ENCODE measurements around the gene KCP. TPM values are rescaled to one million over a fixed set of nuclear protein-coding genes. Genes with fewer than 3 reads are reported as not detected.

KCP gene
- total and polyA plus RNA-seq, 7 experiments from 2014 or later = 0.10 to 1.6 (median 0.24) TPM; not detected in 3

DNA sequence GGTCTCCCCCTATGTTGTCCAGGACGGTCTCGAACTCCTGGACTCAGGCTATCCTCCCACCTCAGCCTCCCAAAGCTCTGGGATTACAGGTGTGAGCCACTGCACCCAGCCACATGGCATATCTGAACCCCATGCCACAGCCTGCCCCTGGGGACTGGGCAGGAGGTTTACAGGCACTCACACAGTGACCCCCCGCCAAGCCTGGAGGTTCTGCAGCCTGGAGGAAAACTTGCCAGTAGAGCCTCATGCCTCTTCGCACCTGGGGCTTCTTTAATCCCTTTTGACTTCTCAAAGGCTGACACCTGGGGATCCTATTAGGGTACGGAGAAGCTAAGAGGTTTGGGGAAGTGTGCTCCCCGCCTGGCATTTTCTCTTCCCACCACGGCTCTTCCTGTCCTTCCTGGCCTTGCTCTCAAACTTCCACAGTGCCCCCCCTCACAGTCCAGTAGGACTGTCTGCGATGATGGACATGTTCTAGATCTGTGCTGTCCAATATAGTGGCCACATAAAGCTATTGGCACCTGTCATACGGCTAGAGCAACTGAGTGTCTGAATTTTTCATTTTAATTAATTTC lies 11.4 kb upstream of the KCP start:
- no peaks in the 10 kb centered on the region for H3K36me3 Mint-ChIP-seq
- no peak overlapping the region for H3K27ac ChIP-seq (ENCODE audit: low read depth, low read length)
- H3K9me3 ChIP-seq (ENCODE audit: control insufficient read depth in 2 of 3, low read length in 3 of 3) = no peaks in the 10 kb centered on the region
- H3K4me3 ChIP-seq (ENCODE audit: low read length) = no peak overlapping the region
- no peaks in the 10 kb centered on the region for H3K36me3 ChIP-seq (ENCODE audit: control insufficient read depth in 2 of 3, insufficient read depth in 3 of 3, low read length in 3 of 3)
- H3K9me3 Mint-ChIP-seq = no peaks in the 10 kb centered on the region
- no peaks in the 10 kb centered on the region for H3K27me3 ChIP-seq (ENCODE audit: control insufficient read depth in 2 of 2, insufficient read depth in 2 of 2, low read length in 2 of 2)
- DNase-seq = no peak
- ATAC-seq = no peak
- H3K27ac Mint-ChIP-seq = no peak overlapping the region
- intact Hi-C loops (cut with micrococcal nuclease) = no loop called here
- ChIA-PET CTCF (no interaction called here), POLR2A (no interaction called here)
- H3K4me1 ChIP-seq (ENCODE audit: control insufficient read depth in 2 of 2, insufficient read depth in 2 of 2, low read length in 2 of 2) = no peaks in the 10 kb centered on the region
- H3K4me1 Mint-ChIP-seq = no peaks in the 10 kb centered on the region
- H3K4me3 Mint-ChIP-seq = no peak overlapping the region
- peaks cover 18 to 60% (median 20%) of the 10 kb centered on the region in 5 donors for H3K27me3 Mint-ChIP-seq

- ChIA-PET POLR2A (no interaction called here), CTCF (no interaction called here)
- intact Hi-C loops (cut with micrococcal nuclease) = no loop called here
- Mint-ChIP-seq H3K27ac (no peak overlapping the region), H3K27me3 (peaks cover 23 to 64% (median 25%) of the 10 kb centered on the region in 5 donors), H3K36me3 (no peaks in the 10 kb centered on the region), H3K9me3 (no peaks in the 10 kb centered on the region), H3K4me1 (no peaks in the 10 kb centered on the region), H3K4me3 (no peak overlapping the region)
- Histone ChIP-seq H3K4me1 (ENCODE audit: control insufficient read depth in 2 of 2, insufficient read depth in 2 of 2, low read length in 2 of 2) (no peaks in the 10 kb centered on the region), H3K9me3 (ENCODE audit: control insufficient read depth in 2 of 3, low read length in 3 of 3) (no peaks in the 10 kb centered on the region), H3K4me3 (ENCODE audit: low read length) (no peak overlapping the region), H3K27me3 (ENCODE audit: control insufficient read depth in 2 of 2, insufficient read depth in 2 of 2, low read length in 2 of 2) (no peaks in the 10 kb centered on the region), H3K27ac (ENCODE audit: low read depth, low read length) (no peak overlapping the region), H3K36me3 (ENCODE audit: control insufficient read depth in 2 of 3, insufficient read depth in 3 of 3, low read length in 3 of 3) (no peaks in the 10 kb centered on the region)
- ATAC-seq (no peak), DNase-seq (no peak)
Measured at GRCh38 chr7:128920913-128921582, 10.5 kb upstream of the KCP start.

- H3K36me3 ChIP-seq (ENCODE audit: control insufficient read depth in 2 of 3, insufficient read depth in 3 of 3, low read length in 3 of 3) = no peaks in the 10 kb centered on the region
- DNase-seq = no peak
- H3K4me3 ChIP-seq (ENCODE audit: low read length) = no peak overlapping the region
- no peak overlapping the region for H3K27ac ChIP-seq (ENCODE audit: low read depth, low read length)
- ChIA-PET CTCF (no interaction called here), POLR2A (no interaction called here)
- Mint-ChIP-seq H3K4me1 (peaks cover 5 to 6% (median 5%) of the 10 kb centered on the region in 7 donors), H3K36me3 (peaks cover 0 to 4% (median 0%) of the 10 kb centered on the region in 5 donors), H3K27me3 (peaks cover 28 to 69% (median 31%) of the 10 kb centered on the region in 5 donors), H3K9me3 (peaks cover 0 to 2% (median 0%) of the 10 kb centered on the region in 11 donors), H3K4me3 (no peak overlapping the region), H3K27ac (no peak overlapping the region)
- no peak for ATAC-seq
- no peaks in the 10 kb centered on the region for H3K4me1 ChIP-seq (ENCODE audit: control insufficient read depth in 2 of 2, insufficient read depth in 2 of 2, low read length in 2 of 2)
- H3K27me3 ChIP-seq (ENCODE audit: control insufficient read depth in 2 of 2, insufficient read depth in 2 of 2, low read length in 2 of 2) = peaks cover 0 to 4% of the 10 kb centered on the region in 2 donors
- intact Hi-C loops (cut with micrococcal nuclease) = no loop called here
- H3K9me3 ChIP-seq (ENCODE audit: control insufficient read depth in 2 of 3, low read length in 3 of 3) = no peaks in the 10 kb centered on the region
Measured at GRCh38 chr7:128919881-128920799, 9.6 kb upstream of the KCP start.

GRCh38 chr7:128919241-128919640 lies 8.7 kb upstream of the KCP start:
- no peaks in the 10 kb centered on the region for H3K9me3 ChIP-seq (ENCODE audit: control insufficient read depth in 2 of 3, low read length in 3 of 3)
- ChIA-PET CTCF (no interaction called here), POLR2A (no interaction called here)
- H3K36me3 Mint-ChIP-seq = peaks cover 0 to 4% (median 0%) of the 10 kb centered on the region in 5 donors
- intact Hi-C loops (cut with micrococcal nuclease) = no loop called here
- ATAC-seq (no peak), DNase-seq (no peak)
- H3K4me1 ChIP-seq (ENCODE audit: control insufficient read depth in 2 of 2, insufficient read depth in 2 of 2, low read length in 2 of 2) = no peaks in the 10 kb centered on the region
- H3K27me3 ChIP-seq (ENCODE audit: control insufficient read depth in 2 of 2, insufficient read depth in 2 of 2, low read length in 2 of 2) = peaks cover 0 to 4% of the 10 kb centered on the region in 2 donors
- no peak overlapping the region for H3K4me3 ChIP-seq (ENCODE audit: low read length)
- no peaks in the 10 kb centered on the region for H3K36me3 ChIP-seq (ENCODE audit: control insufficient read depth in 2 of 3, insufficient read depth in 3 of 3, low read length in 3 of 3)
- H3K27me3 Mint-ChIP-seq = peaks cover 30 to 68% (median 36%) of the 10 kb centered on the region in 5 donors
- peaks cover 5 to 10% (median 7%) of the 10 kb centered on the region in 7 donors for H3K4me1 Mint-ChIP-seq
- H3K9me3 Mint-ChIP-seq = peaks cover 0 to 2% (median 0%) of the 10 kb centered on the region in 11 donors
- no peak overlapping the region for H3K4me3 Mint-ChIP-seq
- no peak overlapping the region for H3K27ac Mint-ChIP-seq
- no peak overlapping the region for H3K27ac ChIP-seq (ENCODE audit: low read depth, low read length)

- intact Hi-C loops (cut with micrococcal nuclease) = no loop called here
- Mint-ChIP-seq H3K27ac (no peak overlapping the region), H3K4me1 (peaks cover 5 to 12% (median 9%) of the 10 kb centered on the region in 7 donors), H3K9me3 (peaks cover 0 to 2% (median 0%) of the 10 kb centered on the region in 11 donors), H3K27me3 (peaks cover 28 to 67% (median 38%) of the 10 kb centered on the region in 5 donors), H3K4me3 (no peak overlapping the region), H3K36me3 (peaks cover 0 to 4% (median 0%) of the 10 kb centered on the region in 5 donors)
- no peaks in the 10 kb centered on the region for H3K4me1 ChIP-seq (ENCODE audit: control insufficient read depth in 2 of 2, insufficient read depth in 2 of 2, low read length in 2 of 2)
- no peak for DNase-seq
- POLR2A ChIA-PET = no interaction called here
- H3K27ac ChIP-seq (ENCODE audit: low read depth, low read length) = no peak overlapping the region
- peaks cover 0 to 4% of the 10 kb centered on the region in 2 donors for H3K27me3 ChIP-seq (ENCODE audit: control insufficient read depth in 2 of 2, insufficient read depth in 2 of 2, low read length in 2 of 2)
- no peaks in the 10 kb centered on the region for H3K9me3 ChIP-seq (ENCODE audit: control insufficient read depth in 2 of 3, low read length in 3 of 3)
- CTCF ChIA-PET = no interaction called here
- no peak overlapping the region for H3K4me3 ChIP-seq (ENCODE audit: low read length)
- ATAC-seq = no peak
- no peaks in the 10 kb centered on the region for H3K36me3 ChIP-seq (ENCODE audit: control insufficient read depth in 2 of 3, insufficient read depth in 3 of 3, low read length in 3 of 3)
Measured at GRCh38 chr7:128918016-128918665, 7.6 kb upstream of the KCP start.

DNA sequence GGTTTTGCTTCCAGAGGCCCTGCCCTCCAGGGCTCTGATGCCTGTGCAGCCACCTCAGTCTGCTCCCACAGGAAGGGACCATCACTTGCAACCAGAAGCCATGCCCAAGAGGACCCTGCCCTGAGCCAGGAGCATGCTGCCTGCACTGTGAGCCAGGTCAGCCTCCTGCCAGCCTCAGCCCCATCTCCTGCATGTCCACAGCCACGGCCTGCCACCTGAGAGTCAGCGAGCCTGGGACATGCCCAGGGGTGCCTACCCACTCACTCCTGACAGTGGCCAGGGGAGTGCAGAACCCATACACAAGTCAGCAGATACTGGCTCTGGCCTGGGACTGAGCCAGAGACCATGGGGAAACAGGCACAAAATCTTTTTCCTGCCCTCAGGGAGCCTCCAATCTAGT lies 6.6 kb upstream of the KCP start:
- Mint-ChIP-seq H3K27ac (no peak overlapping the region), H3K4me3 (no peak overlapping the region), H3K36me3 (peaks cover 0 to 4% (median 0%) of the 10 kb centered on the region in 5 donors), H3K27me3 (peaks cover 28 to 69% (median 42%) of the 10 kb centered on the region in 5 donors), H3K9me3 (peaks cover 0 to 2% (median 0%) of the 10 kb centered on the region in 11 donors), H3K4me1 (peaks cover 5 to 12% (median 9%) of the 10 kb centered on the region in 7 donors)
- CTCF ChIA-PET = interaction anchor here (0.6 kb wide), 1 partner anchor 309 kb away, joined by 5 read pairs; no protein-coding TSS in a partner anchor
- ATAC-seq (no peak), DNase-seq (no peak)
- H3K9me3 ChIP-seq (ENCODE audit: control insufficient read depth in 2 of 3, low read length in 3 of 3) = no peaks in the 10 kb centered on the region
- H3K4me3 ChIP-seq (ENCODE audit: low read length) = no peak overlapping the region
- no peaks in the 10 kb centered on the region for H3K4me1 ChIP-seq (ENCODE audit: control insufficient read depth in 2 of 2, insufficient read depth in 2 of 2, low read length in 2 of 2)
- intact Hi-C loops (cut with micrococcal nuclease) = no loop called here
- peaks cover 0 to 4% of the 10 kb centered on the region in 2 donors for H3K27me3 ChIP-seq (ENCODE audit: control insufficient read depth in 2 of 2, insufficient read depth in 2 of 2, low read length in 2 of 2)
- POLR2A ChIA-PET = no interaction called here
- H3K36me3 ChIP-seq (ENCODE audit: control insufficient read depth in 2 of 3, insufficient read depth in 3 of 3, low read length in 3 of 3) = no peaks in the 10 kb centered on the region
- H3K27ac ChIP-seq (ENCODE audit: low read depth, low read length) = no peak overlapping the region

Data from naive thymus-derived CD4-positive, alpha-beta T cell (primary cell).